HG03025 (cell line): Measurements from ENCODE around the gene ISM1.

ENCODE experiments used
- ATAC-seq: cut with Tn5 transposase; IDR thresholded peaks from one replicate; pipeline ENCODE4 v1.9.1; 2021; ENCODE audit warnings: mild to moderate bottlenecking, moderate library complexity; ENCODE audit not compliant: unreplicated experiment, low FRiP score

The ISM1 gene

GRCh38 chr20:13302647-13303450 is 81.8 kb downstream of the ISM1 start:
- no peak for ATAC-seq

DNA sequence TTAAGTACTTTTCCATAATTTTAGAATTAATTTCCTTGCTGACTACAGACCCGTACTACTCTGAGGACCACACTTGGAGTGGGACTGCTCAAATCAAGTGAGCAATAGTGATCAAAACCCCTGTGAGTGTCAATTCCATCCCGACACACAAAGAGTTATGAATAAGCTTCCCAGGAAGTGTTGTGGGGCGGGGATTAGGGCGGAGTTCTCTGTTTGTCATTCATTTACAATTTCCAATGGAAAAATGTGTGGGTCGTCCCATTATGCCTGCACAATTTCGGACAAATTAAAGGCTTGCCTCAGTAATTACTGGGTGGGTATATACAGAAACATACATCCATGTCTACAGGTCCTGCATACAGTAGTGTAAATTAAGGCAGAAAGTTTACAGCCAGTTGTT is 84.2 kb downstream of the ISM1 start:
- ATAC-seq, result no peak

- no peak for ATAC-seq
Measured at GRCh38 chr20:13307562-13308163, 86.6 kb downstream of the ISM1 start.

- ATAC-seq, result no peak
Measured at GRCh38 chr20:13312300-13312699, 91.2 kb downstream of the ISM1 start.

DNA sequence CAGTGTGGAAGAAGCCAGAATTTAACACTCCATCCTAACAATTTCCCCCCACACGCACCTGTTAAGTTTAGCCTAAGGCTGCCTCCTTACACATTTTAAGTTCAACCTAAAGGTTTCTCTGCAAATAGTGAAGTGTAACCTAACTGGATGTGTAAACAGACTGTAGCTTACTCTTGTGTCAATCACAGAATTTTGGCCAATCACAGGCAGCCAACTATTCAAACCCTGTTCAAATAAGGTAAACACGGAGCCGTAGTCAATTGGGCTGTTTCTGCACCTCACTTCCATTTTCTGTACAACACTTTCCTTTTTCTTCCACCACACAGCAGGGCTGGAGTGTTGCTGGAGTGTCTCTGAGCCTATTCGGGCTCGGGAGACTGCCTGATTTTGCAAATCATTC is 92.1 kb downstream of the ISM1 start:
- no peak for ATAC-seq

GRCh38 chr20:13317439-13317838 is 96.4 kb downstream of the ISM1 start:
- no peak for ATAC-seq

GRCh38 chr20:13318871-13319521 is 97.9 kb downstream of the ISM1 start:
- no peak for ATAC-seq

DNA sequence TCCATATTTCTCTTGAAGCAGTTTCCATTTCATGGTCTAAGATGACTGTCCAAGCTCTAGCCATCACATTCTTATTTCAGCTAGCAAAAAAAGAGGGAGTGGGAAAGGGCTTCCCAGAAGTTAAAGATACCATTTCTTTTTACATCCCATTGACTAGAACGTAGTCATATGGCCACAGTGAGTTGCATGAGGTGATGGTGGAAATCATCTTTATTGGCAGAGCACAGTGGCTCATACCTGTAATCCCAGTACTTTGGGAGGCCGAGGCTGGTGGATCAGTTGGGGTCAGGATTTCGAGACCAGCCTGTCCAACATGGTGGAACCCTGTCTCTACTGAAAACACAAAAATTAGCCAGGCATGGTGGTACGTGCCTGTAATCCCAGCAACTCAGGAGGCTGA is 99.6 kb downstream of the ISM1 start:
- ATAC-seq, result no peak

- no peak for ATAC-seq
Measured at GRCh38 chr20:13321416-13321815, 100.3 kb downstream of the ISM1 start.

GRCh38 chr20:13322198-13322597 is 101.1 kb downstream of the ISM1 start:
- no peak for ATAC-seq

DNA sequence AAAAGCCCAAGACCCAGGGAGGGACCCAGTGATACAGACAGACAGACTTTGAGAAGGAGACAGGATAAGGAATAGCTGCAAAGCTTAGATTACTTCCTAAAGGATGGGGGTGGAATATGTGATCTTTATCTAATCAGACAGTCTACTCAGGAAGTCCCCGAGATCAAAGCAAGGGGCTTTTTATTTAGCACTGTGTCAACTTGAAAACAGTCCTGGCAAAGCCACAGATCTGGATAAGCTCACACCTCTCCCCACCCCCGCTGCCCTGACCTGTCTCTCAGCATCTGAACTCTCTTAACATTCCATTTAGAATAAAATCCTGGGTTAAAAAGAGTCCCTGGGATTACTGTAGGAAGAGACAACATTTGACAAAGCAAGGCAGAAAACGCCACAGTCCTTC is 101.5 kb downstream of the ISM1 start:
- ATAC-seq, result no peak

- no peak for ATAC-seq
Measured at GRCh38 chr20:13325033-13325432, 104.0 kb downstream of the ISM1 start.

DNA sequence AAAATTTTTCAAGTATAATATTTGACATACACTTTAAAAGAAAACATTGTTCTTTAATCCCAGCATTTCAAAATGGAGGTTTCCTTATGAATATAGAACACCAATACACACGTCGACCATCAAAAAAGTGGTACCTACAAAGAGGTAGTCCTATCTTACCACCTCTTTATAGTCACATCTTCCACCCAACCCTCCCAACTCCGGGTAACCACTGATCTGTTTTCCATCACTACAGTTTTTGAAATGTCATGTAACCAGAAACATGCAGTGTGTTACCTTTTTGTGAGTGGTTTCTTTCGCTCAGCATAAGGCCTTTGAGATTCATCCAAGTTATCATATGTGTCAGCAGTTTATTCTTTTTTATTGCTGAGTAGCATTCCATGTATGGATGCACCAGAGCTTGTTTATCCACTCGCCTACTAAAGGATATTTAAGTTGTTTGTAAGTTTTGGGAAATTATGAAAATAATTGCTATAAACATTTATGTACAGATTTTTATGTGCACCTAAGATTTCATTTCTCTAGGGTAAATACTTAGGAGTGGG is 104.8 kb downstream of the ISM1 start:
- no peak for ATAC-seq

DNA sequence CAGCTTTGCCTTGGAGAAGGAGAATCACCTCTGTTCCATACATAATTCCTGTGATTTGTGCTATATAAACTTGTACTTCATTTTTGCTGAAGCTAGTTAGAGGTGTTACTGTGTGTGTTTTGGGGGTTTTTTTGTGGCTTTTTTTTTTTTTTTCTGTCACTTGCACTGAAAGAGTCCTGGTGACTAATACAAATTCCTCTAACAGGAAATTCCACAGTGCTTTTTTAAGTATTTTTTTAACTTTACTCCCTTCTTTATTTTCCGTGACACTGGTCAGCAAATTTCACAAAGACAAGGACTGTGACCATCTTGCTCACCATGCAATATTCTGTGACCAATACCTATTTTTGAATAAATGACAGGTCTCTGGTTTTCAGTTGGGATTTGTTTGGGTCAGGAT is 110.5 kb downstream of the ISM1 start:
- ATAC-seq, result no peak

GRCh38 chr20:13333036-13333435 is 112.0 kb downstream of the ISM1 start:
- ATAC-seq, result no peak

DNA sequence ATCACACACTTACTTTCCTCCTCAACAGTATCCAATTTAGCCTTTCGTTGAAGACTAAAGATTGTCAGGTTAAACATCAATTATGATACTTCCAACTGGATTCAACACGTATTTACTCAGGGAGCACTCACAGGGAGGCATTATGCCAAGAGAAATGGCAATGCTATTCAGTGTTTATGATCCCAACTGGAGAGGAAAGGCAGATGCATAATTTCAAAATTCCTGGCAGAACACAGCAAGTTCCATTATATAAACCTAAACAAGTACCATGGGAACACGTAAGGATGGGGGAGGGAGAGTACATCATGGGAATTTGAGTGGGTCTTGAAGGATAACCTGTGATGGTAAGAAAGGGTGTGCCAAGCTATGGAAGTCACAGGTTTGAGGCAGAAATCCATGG is 112.7 kb downstream of the ISM1 start:
- no peak for ATAC-seq

DNA sequence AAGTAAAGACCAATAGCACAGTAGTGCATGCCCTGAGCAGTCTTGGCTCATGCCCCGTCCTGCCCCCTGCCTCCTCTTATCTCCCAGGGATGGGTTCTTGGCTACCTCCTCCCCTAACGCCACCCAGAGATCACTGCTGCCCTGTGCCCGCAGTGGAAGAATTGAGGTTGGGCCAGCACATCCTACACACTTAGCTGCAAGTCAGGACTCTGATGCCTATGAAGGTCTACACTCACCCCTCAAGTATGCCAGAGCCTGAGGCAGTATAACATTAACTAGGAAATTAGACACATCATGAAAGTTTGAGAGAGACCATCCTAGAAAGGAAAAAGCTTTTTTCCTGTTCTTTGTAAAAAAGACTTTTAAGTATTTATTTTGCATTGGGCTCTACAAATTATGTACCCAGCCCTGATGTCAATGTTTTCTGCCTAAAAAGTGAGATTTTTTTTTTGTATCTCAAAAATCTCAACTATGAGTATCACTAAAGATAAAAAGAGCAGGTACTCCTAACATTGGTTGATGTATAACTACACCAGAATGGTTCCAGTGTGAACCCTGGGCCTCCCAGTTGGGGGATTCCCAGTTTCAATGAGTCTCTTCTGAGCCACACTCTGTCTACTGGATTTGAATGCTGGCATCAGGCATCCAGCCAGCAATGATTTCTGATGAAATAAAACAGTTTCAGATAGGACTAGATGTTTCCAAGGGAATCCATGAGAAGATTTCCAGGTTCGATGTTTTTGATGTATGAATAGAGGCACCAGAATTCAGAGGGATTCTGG is 115.4 kb downstream of the ISM1 start:
- no peak for ATAC-seq

DNA sequence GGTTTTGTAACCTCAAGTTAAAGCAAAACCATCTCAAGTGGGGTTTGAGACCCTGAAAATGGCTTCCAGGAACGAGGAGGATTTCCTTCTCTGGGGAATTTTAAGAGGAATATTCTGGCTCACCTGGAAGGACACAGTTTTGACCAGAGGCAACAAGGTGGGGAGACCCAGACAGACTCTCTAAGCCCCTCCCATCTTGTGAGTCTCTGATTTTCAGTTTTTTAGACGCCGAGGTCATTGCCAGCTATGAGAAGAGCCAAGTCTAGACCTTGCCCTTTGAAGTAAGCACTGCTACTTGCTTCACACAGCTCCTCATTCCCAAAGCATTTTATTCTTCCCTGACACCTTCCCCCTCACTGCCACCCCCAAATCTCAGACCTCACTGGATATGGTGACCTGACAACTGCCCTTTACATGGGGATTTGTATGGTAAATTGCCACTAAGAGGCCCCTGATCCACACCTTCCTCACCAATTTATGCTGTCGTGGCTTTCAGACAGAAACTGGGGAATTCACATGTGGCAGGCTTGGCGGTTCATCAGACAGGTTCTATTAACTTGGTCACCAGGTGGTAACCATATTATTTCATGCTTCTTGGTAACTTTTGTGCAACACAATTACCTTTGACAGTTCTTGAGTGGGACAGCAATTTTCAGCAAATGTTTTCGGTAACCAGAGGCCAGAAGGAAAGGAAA is 116.2 kb downstream of the ISM1 start:
- no peak for ATAC-seq

DNA sequence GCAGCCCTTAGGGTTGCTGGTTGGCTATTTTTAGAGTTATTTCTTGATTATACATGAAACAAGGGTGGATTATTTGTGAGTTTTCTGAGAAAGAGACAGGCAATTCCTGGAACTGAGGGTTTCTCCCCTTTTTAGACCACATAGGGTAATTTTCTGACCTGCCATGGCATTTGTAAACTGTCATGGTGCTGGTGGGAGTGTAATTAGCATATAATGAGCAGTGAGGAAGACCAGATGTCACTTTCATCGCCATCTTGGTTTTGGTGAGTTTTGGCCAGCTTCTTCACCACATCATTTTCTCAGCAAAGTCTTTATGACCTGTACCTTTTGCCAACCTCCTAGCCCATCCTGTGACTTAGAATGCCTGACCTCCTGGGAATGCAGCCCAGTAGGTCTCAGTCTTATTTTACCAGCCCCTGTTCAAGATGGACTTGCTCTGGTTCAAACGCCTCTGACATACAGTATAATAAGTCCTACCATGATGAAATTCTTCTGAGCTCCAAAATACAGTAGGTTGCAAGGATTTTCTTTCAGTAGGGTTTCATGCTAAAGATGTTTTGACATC is 117.1 kb downstream of the ISM1 start:
- no peak for ATAC-seq

GRCh38 chr20:13338999-13339411 is 117.9 kb downstream of the ISM1 start:
- no peak for ATAC-seq
